ENCODE data around the gene RFTN1.

Gene RFTN1, protein sequence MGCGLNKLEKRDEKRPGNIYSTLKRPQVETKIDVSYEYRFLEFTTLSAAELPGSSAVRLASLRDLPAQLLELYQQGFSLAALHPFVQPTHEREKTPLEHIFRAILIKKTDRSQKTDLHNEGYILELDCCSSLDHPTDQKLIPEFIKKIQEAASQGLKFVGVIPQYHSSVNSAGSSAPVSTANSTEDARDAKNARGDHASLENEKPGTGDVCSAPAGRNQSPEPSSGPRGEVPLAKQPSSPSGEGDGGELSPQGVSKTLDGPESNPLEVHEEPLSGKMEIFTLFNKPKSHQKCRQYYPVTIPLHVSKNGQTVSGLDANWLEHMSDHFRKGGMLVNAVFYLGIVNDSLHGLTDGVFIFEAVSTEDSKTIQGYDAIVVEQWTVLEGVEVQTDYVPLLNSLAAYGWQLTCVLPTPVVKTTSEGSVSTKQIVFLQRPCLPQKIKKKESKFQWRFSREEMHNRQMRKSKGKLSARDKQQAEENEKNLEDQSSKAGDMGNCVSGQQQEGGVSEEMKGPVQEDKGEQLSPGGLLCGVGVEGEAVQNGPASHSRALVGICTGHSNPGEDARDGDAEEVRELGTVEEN

DNA sequence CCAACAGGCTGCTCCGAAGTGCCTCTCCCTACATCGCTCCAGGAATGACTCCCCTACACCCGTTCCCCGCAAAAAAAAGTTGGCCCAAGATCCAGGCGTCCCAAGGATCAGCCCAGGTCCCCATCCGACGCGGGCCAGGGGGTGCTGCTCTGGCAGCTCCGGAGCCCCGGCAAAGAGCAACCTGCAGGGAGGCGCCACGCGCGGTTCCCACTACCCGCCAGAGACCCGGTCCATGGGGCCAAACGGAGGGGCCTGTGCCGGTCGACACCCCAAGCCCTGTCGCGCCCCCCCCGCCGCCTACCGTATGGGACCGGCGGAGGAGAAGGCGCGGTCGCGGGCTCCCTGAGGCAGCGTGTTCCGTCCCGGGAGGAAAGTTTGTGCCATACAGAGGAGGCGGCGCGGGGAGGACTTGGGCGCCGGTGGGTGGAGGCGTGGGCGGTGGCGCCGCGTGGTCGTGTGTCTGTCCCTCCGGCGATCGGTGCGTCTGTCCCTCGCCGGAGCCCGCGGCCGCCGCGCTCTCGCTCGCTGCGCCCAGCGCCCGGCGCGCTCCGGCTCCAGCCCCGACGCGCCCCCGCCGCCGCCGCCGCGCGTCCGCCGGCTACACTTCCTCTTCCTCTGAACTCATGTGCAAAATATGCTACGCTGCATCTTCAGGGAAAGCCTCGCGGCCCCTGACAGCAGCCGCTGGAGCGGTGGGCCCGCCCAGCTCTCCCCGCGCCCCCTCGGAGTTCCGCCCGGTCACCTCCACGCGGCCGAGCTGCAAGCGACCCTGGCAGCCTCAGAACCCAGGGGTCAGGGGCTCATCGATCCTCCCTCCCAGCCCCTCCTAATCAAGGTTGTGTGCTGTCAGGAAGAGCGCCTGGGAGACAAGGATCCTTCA, at the start of gene RFTN1:
Gene RFTN1, minus strand, starts transcription at position 559 of the 880 bp plus-strand sequence. CDS start 19,830 bp downstream, outside the sequence.
- no peak for FAIRE-seq

- no peak for FAIRE-seq
Measured at GRCh38 chr3:16559653-16560365, 46.3 kb upstream of the RFTN1 start.

DNA sequence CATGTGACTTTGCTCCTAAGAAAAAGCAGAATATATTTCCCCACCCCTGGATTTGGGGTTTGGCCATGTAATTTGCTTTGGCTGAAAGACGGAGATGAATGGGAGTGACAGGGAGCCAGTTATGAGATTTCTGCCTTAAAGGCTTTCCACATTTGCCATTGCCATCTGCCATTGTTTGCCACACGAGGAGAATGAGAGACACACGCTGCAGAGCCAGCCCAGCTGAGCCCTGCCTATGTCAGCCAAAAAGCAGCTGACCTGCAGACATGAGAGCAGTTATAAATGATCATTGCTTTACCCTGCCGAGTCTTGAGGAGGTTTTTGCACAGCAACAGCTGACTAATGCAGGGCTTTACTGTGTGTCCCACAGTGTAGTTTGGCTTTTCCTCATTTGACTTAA, 40.6 kb upstream of the RFTN1 start:
- no peak for FAIRE-seq

- FAIRE-seq = no peak
Measured at GRCh38 chr3:16552757-16553156, 39.3 kb upstream of the RFTN1 start.

GRCh38 chr3:16551342-16551976, 38.0 kb upstream of the RFTN1 start:
- FAIRE-seq = no peak

GRCh38 chr3:16550676-16551341, 37.3 kb upstream of the RFTN1 start:
- FAIRE-seq = no peak

GRCh38 chr3:16550305-16550675, 36.8 kb upstream of the RFTN1 start:
- FAIRE-seq = no peak

- no peak for FAIRE-seq
Measured at GRCh38 chr3:16548721-16549120, 35.2 kb upstream of the RFTN1 start.

- no peak for FAIRE-seq
Measured at GRCh38 chr3:16547561-16548357, 34.3 kb upstream of the RFTN1 start.

GRCh38 chr3:16546186-16547010, 32.9 kb upstream of the RFTN1 start:
- no peak for FAIRE-seq

DNA sequence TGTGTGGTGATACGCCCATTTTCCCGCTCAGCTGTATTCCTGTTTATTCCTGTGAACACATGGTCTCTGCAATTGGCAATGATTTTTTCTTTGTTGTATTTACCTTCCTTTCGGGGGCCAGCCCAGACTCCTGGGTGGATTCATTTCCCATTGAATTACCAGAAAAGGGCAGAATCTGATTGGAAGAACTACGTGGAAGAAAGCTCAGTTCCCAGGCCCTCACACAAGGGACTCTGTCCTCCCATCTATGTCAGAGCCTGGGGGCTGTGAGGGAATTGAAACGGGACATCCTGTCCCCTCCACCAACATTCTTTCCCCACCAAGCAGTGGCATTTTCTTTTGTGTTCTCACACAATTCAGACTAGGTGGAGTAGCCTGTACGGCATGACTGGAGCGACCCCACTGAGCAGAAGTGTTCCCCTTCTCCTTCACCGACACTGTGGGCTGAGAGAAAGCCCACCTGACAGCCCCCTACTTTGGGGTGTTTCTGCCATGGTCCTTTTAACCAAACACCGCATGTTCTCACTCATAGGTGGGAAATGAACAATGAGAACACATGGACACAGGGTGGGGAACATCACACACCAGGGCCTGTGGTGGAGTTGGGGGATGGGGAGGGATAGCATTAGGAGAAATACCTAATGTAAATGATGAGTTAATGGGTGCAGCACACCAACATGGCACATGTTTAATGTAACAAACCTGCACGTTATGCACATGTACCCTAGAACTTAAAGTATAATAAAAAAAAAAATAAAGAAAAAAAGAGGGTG, 32.1 kb upstream of the RFTN1 start:
- FAIRE-seq = no peak

DNA sequence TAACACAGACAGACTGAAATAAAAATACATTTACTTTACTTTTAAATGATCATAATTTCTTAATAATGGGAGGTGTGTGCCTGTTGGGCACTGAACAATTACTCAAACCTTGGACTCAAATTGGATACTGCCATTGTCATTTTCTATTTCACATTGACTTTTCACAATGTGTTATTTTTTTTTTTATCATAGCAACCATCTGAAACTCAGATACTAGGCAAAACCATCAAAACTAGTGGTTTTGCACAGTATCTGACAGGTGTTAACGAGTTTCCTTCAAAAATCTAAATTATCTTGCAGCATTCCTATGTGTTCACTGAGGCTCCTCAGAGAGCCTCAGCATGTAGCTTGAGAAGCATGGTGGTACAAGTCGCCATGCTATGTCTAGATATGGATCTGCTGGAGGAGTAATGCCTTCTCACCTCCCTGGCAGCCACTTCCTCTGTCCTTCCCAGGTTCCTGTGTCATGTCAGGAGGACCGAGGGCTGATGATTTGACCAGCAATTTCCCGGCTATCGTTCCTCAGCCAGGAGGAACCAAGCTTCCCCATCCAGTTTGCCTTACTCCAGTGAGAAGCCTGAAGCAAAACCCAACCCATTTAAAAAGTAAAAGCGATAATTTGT, 29.9 kb upstream of the RFTN1 start:
- no peak for FAIRE-seq

- FAIRE-seq = no peak
Measured at GRCh38 chr3:16538507-16538906, 25.0 kb upstream of the RFTN1 start.

DNA sequence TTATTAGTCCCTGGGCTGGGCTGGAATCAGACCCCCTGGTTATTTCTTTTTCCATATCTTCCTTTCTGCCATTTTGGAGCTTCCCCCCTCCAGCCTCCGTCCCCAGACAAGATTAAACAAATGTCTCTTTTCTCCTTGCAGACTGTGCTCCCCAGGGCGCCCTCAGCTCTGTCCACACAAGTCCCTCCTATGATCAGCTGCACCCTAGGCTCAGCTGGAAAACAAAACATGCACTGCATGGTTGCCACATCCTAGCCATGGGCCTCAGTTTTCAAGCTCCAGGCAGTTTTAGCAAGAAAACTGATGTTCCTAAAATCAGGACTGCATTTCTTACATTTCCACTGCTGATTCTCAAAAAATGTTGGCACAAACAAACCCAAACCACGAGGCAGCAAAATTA, 23.5 kb upstream of the RFTN1 start:
- no peak for FAIRE-seq

DNA sequence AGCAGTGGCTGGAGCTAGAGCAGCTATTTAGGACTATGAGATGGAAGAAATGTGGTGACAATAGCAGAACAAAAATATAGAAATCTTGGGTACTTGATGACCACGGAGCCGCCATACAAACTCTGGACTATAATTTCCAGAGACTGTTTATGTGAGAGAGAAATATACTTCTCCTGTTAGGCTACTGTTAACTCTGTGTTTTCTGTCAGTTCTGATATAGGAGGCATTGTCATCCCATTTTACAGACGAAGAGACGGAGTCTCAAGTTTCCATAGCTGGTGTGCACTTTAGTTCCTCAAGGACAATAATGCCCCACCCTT, 22.8 kb upstream of the RFTN1 start:
- no peak for FAIRE-seq

- FAIRE-seq = no peak
Measured at GRCh38 chr3:16534640-16535262, 21.3 kb upstream of the RFTN1 start.

DNA sequence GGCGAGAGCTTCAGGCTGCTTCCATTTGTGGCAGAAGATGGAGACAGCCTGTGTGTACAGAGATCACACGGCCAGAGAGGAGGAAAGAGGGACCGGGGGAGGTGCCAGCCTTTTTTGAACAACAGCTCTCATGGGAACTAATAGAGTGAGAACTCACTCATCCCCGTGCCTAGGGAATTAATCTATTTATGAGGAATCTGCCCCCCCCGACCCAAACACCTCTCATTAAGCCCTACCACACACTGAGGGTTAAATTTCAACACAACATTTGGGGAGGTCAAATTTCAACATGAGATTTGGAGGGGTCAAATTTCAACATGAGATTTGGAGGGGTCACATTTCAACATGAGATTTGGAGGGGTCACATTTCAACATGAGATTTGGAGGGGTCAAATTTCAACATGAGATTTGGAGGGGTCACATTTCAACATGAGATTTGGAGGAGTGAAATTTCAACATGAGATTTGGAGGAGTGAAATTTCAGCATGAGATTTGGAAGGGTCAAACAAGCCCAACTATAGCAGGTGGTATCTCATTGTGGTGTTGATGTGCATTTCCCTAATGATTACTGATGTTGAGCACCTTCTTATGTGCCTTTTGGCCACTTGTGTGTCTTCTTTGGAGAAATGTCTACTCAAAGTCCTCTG, 20.6 kb upstream of the RFTN1 start:
- no peak for FAIRE-seq

DNA sequence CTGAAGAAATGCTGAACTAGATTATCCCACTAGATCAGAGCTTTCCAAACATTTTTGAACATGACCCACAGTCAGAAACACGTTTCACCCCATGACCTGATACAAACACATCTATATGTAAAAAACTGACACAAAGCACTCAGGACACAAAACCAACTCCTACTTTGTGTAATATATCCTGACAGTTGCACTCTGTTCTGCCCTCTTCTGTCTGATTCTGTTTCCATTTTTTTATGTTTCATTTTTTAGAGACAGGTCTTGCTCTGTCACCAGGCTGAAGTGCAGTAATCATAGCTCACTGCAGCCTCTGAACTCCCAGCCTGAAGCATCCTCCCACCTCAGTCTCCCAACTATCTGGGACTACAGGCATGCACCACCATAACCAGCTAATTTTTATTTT, 15.8 kb upstream of the RFTN1 start:
- no peak for FAIRE-seq
